ENCODE data around the gene GMNN. TPM values are rescaled to one million over a fixed set of nuclear protein-coding genes. Genes with fewer than 3 reads are reported as not detected.

The GMNN gene
- total and polyA plus RNA-seq, 8 donors: 2.7 to 142 (median 29.3) TPM; not detected in 1

GRCh38 chr6:24833711-24834386, 59.1 kb downstream of the GMNN start:
- intact Hi-C loops (cut with DNase I; ENCODE audit: low total_unique reads): no loop called here
- Histone ChIP-seq H3K36me3 (peaks cover 0 to 34% (median 14%) of the 10 kb centered on the region in 4 donors), H3K9me3 (no peaks in the 10 kb centered on the region), H3K4me3 (no peak overlapping the region), H3K27me3 (no peaks in the 10 kb centered on the region), H3K27ac (no peak overlapping the region), H3K4me1 (peaks cover 0 to 15% (median 5%) of the 10 kb centered on the region in 4 donors)
- TF ChIP-seq POLR2A (IDR thresholded peaks at IDR 0.05) (no peak), CTCF (IDR thresholded peaks at IDR 0.05) (no peak), EP300 (IDR thresholded peaks at IDR 0.05) (no peak), POLR2AphosphoS5 (IDR thresholded peaks at IDR 0.05) (no peak)
- no peak for DNase-seq
- WGBS, 5 donors: 79 to 89% (median 85%) methylated on average over 4 of the region's 4 CpGs

Other genes starting within 250 kb of the GMNN start
- gene KIAA0319, start 128.7 kb upstream of the GMNN start, total RNA-seq: under 1 TPM in 2 of 5 donors, not detected in 3; 0.37 to 0.58 TPM
- under 1 TPM in 2 of 3 donors, not detected in 1; 0.05 to 0.06 TPM for gene KIAA0319, start 128.7 kb upstream of the GMNN start, polyA plus RNA-seq
- 100 to 1,000 TPM in 1 of 5 donors, 10 to 100 TPM in 4; 18.7 to 112 (median 21.0) TPM for gene TDP2, start 108.0 kb upstream of the GMNN start, total RNA-seq
- gene TDP2, start 108.0 kb upstream of the GMNN start, polyA plus RNA-seq: 10 to 100 TPM; 23.5 to 43.5 (median 31.4) TPM
- gene ACOT13, start 107.9 kb upstream of the GMNN start, total RNA-seq: 10 to 100 TPM in 1 of 5 donors, 1 to 10 TPM in 4; 2.9 to 10.4 (median 6.1) TPM
- 10 to 100 TPM; 19.9 to 22.1 (median 21.4) TPM for gene ACOT13, start 107.9 kb upstream of the GMNN start, polyA plus RNA-seq
- 10 to 100 TPM; 29.5 to 87.1 (median 66.5) TPM for gene C6orf62, start 55.8 kb upstream of the GMNN start, total RNA-seq
- gene C6orf62, start 55.8 kb upstream of the GMNN start, polyA plus RNA-seq: 10 to 100 TPM; 34.5 to 40.8 (median 37.4) TPM
- not detected for gene ARMH2, start 24.0 kb downstream of the GMNN start, total RNA-seq
- gene ARMH2, start 24.0 kb downstream of the GMNN start, polyA plus RNA-seq: not detected
- gene RIPOR2, start 161.0 kb downstream of the GMNN start, total RNA-seq: 10 to 100 TPM in 3 of 5 donors, 1 to 10 TPM in 1, not detected in 1; 9.4 to 19.3 (median 12.4) TPM
- 1 to 10 TPM; 2.0 to 2.6 (median 2.1) TPM for gene RIPOR2, start 161.0 kb downstream of the GMNN start, polyA plus RNA-seq

Data from stomach (tissue), 9 donors.